Activated CD8-positive, alpha-beta T cell treated with anti-CD3 and anti-CD28 coated beads, Interleukin-2, amount 10 ng/mL, durations not matched to agents 7 days and 5 days (primary cell): ENCODE results near the gene DLX3. TPM values are rescaled to one million over a fixed set of nuclear protein-coding genes. Genes with fewer than 3 reads are reported as not detected.

Source experiments
- ATAC-seq: fragments of 150-1000 bp; cut with Tn5 transposase; one replicate; pipeline ENCODE4 v1.10.0; 2021; ENCODE audit warnings: moderate library complexity
- CTCF ChIA-PET: fragments of 350-600 bp; sonication (Branson Sonifier 250); formaldehyde crosslinking; loops from one replicate; lab custom pipeline; 2021; ENCODE audit warnings: antibody characterized with exemption; lab: Charles Lee
- POLR2A ChIA-PET: fragments of 350-600 bp; sonication (Branson Sonifier 250); formaldehyde crosslinking; loops from one replicate; lab custom pipeline; 2021; ENCODE audit warnings: antibody characterized with exemption; lab: Charles Lee
- DNase-seq: peaks from one replicate; pipeline ENCODE4 v3.0.0-alpha.2; 2020
- H3K27ac Mint-ChIP-seq: one replicate; pipeline ENCODE4 v1.8.0; 2021; ENCODE audit warnings: mild to moderate bottlenecking, mixed read lengths
- H3K27me3 Mint-ChIP-seq: one replicate; pipeline ENCODE4 v1.8.0; 2021; ENCODE audit warnings: low read depth, mixed read lengths
- H3K36me3 Mint-ChIP-seq: one replicate; pipeline ENCODE4 v1.8.0; 2021; ENCODE audit warnings: low read depth, mixed read lengths
- H3K4me1 Mint-ChIP-seq: one replicate; pipeline ENCODE4 v1.8.0; 2021; ENCODE audit warnings: low read depth, mixed read lengths
- H3K4me3 Mint-ChIP-seq: one replicate; pipeline ENCODE4 v1.8.0; 2021; ENCODE audit warnings: mild to moderate bottlenecking, mixed read lengths
- H3K9me3 Mint-ChIP-seq: one replicate; pipeline ENCODE4 v1.8.0; 2022; ENCODE audit warnings: mixed read lengths; ENCODE audit not compliant: insufficient read depth
- total RNA-seq, 2 experiments: library from RNA; stranded (reverse); gene quantifications; one replicate each; pipeline ENCODE4 v1.2.3, GENCODE V29; 2021

DLX3 gene
- total RNA-seq, 2 experiments from 2014 or later: not detected

DNA sequence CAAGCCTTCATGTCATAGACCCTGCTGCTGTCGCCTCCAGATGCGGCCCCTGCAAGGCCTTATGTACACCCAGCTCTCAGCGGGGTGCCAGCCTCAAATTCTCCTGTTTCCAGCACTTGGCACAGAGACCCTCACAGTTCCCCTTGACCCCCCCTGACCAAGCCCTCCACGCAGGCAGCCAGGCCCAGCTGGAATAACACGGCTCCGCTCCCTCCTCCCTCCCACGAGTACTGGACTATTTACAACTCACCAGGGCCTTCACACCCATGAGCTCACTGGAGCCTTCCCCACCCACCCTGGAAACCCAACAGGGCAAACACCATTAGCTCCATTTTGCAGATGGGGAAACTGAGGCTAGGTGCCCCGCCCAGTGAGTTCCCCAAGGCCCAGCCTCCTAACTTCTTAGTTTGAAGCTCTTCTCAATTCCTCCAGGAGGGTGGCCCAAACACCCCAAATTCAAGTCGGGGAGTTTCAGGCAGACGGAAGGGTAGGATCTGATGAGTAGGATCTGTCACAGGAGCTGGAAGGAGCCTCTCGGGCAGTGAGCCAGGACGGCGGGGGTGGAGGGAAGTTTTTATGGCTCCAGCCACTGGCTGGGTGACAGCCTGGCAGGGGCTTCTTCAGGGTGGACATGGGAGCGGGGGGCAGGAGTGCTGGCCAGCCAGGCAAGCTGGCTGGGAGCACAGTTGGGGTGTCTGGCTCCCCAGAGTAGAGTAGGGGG, 43.5 kb downstream of the DLX3 start:
- no peaks in the 10 kb centered on the region for H3K9me3 Mint-ChIP-seq
- ChIA-PET POLR2A (no interaction called here), CTCF (interaction anchor here (0.8 to 4.1 kb wide), 19 partner anchors 10 to 158 kb away, joined by 3 to 129 read pairs (median 5); partner anchors contain the start of gene DLX3)
- no peaks in the 10 kb centered on the region for H3K4me1 Mint-ChIP-seq
- ATAC-seq (no peak), DNase-seq (no peak)
- H3K27ac Mint-ChIP-seq: no peak overlapping the region
- H3K36me3 Mint-ChIP-seq: no peaks in the 10 kb centered on the region
- peaks cover 29% of the 10 kb centered on the region for H3K27me3 Mint-ChIP-seq
- no peak overlapping the region for H3K4me3 Mint-ChIP-seq

DNA sequence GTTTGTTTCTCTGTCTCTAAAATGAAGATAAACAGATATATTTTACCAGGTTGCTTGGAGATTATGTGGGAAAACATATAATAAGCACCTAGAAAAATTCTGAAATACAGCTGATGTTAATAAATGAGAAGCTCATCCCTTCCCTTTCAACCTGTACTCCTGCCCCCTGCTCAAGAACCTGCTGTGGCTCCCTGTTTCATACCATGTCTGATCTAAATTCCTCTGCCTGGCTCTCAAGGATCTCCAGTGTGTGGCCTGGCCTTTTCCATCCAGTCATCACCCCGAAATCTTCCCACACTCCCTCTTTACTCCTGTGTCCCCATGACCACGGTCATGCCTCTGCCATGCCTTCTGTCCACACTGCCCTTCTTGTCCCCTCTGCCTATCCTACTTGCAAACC, 45.4 kb downstream of the DLX3 start:
- DNase-seq: no peak
- ChIA-PET CTCF (no interaction called here), POLR2A (no interaction called here)
- Mint-ChIP-seq H3K9me3 (no peaks in the 10 kb centered on the region), H3K27me3 (peaks cover 27% of the 10 kb centered on the region), H3K36me3 (no peaks in the 10 kb centered on the region), H3K4me1 (no peaks in the 10 kb centered on the region), H3K4me3 (no peak overlapping the region), H3K27ac (no peak overlapping the region)
- no peak for ATAC-seq

DNA sequence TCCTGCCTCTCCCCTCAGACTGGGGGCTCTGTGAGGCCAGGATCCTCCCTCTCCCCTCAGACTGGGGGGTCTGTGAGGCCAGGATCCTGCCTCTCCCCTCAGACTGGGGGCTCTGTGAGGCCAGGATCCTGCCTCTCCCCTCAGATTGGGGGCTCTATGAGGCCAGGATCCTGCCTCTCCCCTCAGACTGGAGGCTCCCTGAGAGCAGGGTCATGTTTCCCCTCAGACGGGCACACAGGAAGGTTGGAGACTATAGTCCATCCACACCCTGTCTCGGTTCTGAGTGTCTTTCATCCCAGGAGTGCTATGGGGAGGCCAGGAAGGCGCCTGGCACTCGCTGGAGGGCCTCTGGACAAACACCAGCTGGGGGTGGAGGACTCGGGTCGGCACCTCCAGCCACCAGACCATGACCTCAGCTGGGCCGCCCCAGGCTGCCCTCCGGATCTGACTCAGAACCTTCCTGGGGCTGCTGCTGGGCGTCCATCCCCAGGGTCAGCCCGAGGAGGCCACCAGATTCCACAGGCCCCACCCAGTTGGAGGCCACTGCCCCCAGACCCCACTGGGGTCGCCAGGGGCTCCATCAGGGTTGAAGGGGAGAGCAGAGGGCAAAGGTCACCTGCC, 48.0 kb downstream of the DLX3 start:
- Mint-ChIP-seq H3K4me1 (no peaks in the 10 kb centered on the region), H3K9me3 (no peaks in the 10 kb centered on the region), H3K36me3 (no peaks in the 10 kb centered on the region), H3K27ac (no peak overlapping the region), H3K27me3 (peaks cover 26% of the 10 kb centered on the region), H3K4me3 (no peak overlapping the region)
- ATAC-seq (no peak), DNase-seq (no peak)
- ChIA-PET CTCF (interaction anchor here (0.8 to 1.3 kb wide), 2 partner anchors 50 to 141 kb away, joined by 3 read pairs; no protein-coding TSS in a partner anchor), POLR2A (no interaction called here)

DNA sequence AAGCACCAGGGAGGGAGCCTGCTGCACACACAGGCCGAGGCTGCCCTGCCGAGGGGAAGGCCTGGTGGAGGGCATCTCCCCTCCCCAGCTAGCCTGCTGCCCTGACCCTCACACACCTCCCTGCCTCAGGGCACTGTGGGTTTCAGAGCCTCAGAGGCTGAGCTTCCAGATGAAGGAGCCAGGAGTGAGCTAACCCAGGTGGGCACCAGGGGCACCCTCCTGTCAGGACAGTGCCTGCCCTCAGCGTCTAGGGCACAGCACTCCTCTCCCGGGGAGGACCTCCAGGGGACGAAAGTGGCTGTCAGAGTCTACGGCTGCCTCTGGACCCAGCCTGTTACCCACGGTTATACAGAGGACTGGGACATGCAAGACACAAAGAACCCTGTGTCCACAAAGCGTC, 48.8 kb downstream of the DLX3 start:
- ATAC-seq (no peak), DNase-seq (no peak)
- H3K4me3 Mint-ChIP-seq: no peak overlapping the region
- H3K9me3 Mint-ChIP-seq: no peaks in the 10 kb centered on the region
- no peaks in the 10 kb centered on the region for H3K4me1 Mint-ChIP-seq
- ChIA-PET CTCF (interaction anchor here (1.3 to 1.6 kb wide), 2 partner anchors 50 to 142 kb away, joined by 3 to 7 read pairs; no protein-coding TSS in a partner anchor), POLR2A (no interaction called here)
- H3K36me3 Mint-ChIP-seq: no peaks in the 10 kb centered on the region
- H3K27me3 Mint-ChIP-seq: peaks cover 27% of the 10 kb centered on the region
- H3K27ac Mint-ChIP-seq: no peak overlapping the region

DNA sequence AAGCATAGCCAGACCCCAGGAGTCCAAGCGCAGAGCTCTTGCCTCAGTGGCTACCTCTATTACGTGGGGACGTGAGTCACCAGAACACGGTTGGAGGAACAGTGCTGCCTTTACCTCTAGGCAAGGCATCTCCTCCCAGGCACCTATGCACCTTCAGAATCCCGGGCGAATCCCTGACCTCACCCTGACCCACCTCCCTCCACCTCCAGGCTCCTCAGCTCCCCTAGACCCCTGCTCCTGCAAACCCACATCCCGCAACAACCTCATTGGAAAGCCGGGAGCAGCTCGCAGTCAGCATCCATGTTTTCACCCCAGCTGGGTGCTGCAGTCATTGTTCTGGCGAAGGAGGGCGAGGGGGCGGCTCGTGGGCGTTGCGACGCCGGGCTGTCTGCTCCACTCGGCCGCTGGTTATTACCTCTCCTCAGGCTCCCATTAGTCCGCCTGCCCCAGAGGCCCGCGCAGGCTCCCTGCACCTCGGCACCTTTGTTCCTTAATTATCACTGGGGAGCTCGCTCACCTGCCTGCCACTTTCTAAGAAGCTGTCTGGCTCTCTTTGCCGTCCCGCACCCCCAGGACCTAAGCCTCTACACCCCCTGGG, 50.7 kb downstream of the DLX3 start:
- H3K27ac Mint-ChIP-seq: no peak overlapping the region

DNA sequence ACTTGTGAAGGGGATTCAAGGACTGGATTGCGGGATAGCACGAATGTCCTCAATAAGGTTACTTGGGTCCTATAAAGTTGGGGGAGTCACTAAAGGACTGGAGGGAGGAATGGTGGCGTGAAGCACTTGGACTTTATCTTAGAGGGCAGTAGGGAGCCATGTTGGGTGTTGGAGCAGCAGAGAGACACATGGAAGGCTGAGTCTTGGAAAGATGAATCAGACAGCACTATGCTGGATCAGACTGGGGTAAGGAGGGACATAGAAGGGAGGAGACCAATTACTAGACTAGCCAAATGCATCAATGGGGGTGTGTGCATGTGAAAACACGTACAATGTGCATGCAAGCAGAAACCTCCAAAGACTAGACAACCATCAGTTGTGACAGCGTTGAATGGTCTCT, 52.1 kb downstream of the DLX3 start:
- Mint-ChIP-seq H3K27me3 (peaks cover 33% of the 10 kb centered on the region), H3K4me3 (no peak overlapping the region), H3K27ac (no peak overlapping the region), H3K9me3 (no peaks in the 10 kb centered on the region), H3K4me1 (peaks cover 4% of the 10 kb centered on the region), H3K36me3 (no peaks in the 10 kb centered on the region)
- POLR2A ChIA-PET: no interaction called here
- CTCF ChIA-PET: interaction anchor here (6.8 kb wide), 1 partner anchor 9 kb away, joined by 36 read pairs; no protein-coding TSS in a partner anchor
- ATAC-seq (no peak), DNase-seq (no peak)

More for the DNA sequence above, 50.7 kb downstream of the DLX3 start:
- ATAC-seq (no peak), DNase-seq (no peak)
- POLR2A ChIA-PET: no interaction called here
- H3K4me1 Mint-ChIP-seq: peaks cover under 1% of the 10 kb centered on the region
- H3K27me3 Mint-ChIP-seq: peaks cover 28% of the 10 kb centered on the region
- CTCF ChIA-PET: interaction anchor here (1.3 to 1.6 kb wide), 2 partner anchors 8 to 53 kb away, joined by 4 read pairs; no protein-coding TSS in a partner anchor
- no peaks in the 10 kb centered on the region for H3K9me3 Mint-ChIP-seq
- H3K36me3 Mint-ChIP-seq: no peaks in the 10 kb centered on the region
- H3K4me3 Mint-ChIP-seq: no peak overlapping the region

DNA sequence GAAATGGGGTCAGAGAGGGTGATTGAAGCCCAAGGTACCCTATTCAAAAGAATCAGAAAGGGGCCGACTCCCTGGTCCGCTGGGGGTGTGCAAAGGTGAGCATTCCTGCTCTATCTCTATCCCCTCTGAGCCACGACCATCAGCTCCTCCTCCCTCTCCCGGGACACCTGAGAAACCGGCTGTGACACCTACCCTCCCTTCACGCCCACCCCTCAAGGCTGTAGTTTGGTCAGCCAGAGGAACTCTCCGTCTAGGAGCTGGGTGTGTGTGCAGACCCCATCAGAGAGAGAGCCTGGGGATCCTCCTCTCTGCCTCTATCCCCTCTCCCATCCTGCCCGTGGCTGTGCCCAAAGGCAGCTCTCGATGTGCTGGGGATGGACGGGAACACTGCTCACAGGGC, 53.6 kb downstream of the DLX3 start:
- Mint-ChIP-seq H3K4me3 (no peak overlapping the region), H3K36me3 (no peaks in the 10 kb centered on the region), H3K9me3 (no peaks in the 10 kb centered on the region), H3K27me3 (peaks cover 33% of the 10 kb centered on the region), H3K27ac (no peak overlapping the region), H3K4me1 (peaks cover 4% of the 10 kb centered on the region)
- ATAC-seq: no peak
- ChIA-PET POLR2A (no interaction called here), CTCF (interaction anchor here (1.0 to 6.8 kb wide), 2 partner anchors 11 to 56 kb away, joined by 7 to 36 read pairs; no protein-coding TSS in a partner anchor)
- no peak for DNase-seq

Other genes starting within 250 kb of the DLX3 start
- gene FAM117A, start 231.1 kb downstream of the DLX3 start, total RNA-seq: 10 to 100 TPM; 20.8 to 23.5 TPM
- 10 to 100 TPM; 75.8 to 76.0 TPM for gene KAT7, start 206.5 kb downstream of the DLX3 start, total RNA-seq
- not detected for gene TAC4, start 147.2 kb downstream of the DLX3 start, total RNA-seq
- gene DLX4, start 26.0 kb downstream of the DLX3 start, total RNA-seq: not detected
- gene ITGA3, start 60.9 kb upstream of the DLX3 start, total RNA-seq: 1 to 10 TPM; 7.9 to 8.7 TPM
- gene PDK2, start 100.1 kb upstream of the DLX3 start, total RNA-seq: 10 to 100 TPM; 18.1 to 21.2 TPM
- under 1 TPM; 0.50 to 0.55 TPM for gene SAMD14, start 134.9 kb upstream of the DLX3 start, total RNA-seq
- 100 to 1,000 TPM; 113 to 115 TPM for gene PPP1R9B, start 155.5 kb upstream of the DLX3 start, total RNA-seq
- gene SGCA, start 170.8 kb upstream of the DLX3 start, total RNA-seq: not detected
- gene COL1A1, start 206.4 kb upstream of the DLX3 start, total RNA-seq: under 1 TPM; 0.18 to 0.26 TPM